Esophagus muscularis mucosa (tissue), 4 donors: ENCODE data around the gene AGO1. TPM values are rescaled to one million over a fixed set of nuclear protein-coding genes. Genes with fewer than 3 reads are reported as not detected.
"Not testable (repeated sequence)": the region's sequence is repeated elsewhere in the genome, so short reads cannot be mapped to it uniquely, and the experiment has no call there.

Experiments used
- DNase-seq: peaks from one replicate; pipeline ENCODE4 v3.0.0-alpha.2; 2017; ENCODE audit errors: extremely low spot score
- H3K27ac ChIP-seq, 4 donors: fragments of 200-600 bp; sonication (generic); replicated peaks in 1 of 4; 1 replicate in 3 of 4; 2 replicates in 1 of 4; pipeline ENCODE4 v1.5.1; 2016 to 2019; ENCODE audit warnings: mild to moderate bottlenecking in 1 of 4
- H3K27me3 ChIP-seq, 4 donors: fragments of 200-600 bp; sonication (generic); one replicate each; pipeline versions ENCODE4 v1.5.1 to v1.6.0; 2016 to 2019
- H3K36me3 ChIP-seq, 4 donors: fragments of 200-600 bp; sonication (generic); one replicate each; pipeline ENCODE4 v1.5.1; 2016 to 2019
- H3K4me1 ChIP-seq, 4 donors: fragments of 200-600 bp; sonication (generic); one replicate each; pipeline ENCODE4 v1.5.1; 2016 to 2019
- H3K4me3 ChIP-seq, 4 donors: fragments of 200-600 bp; sonication (generic); 1 replicate in 2 of 4; 2 replicates in 2 of 4; pipeline ENCODE4 v1.5.1; 2016 to 2019; ENCODE audit warnings: mild to moderate bottlenecking in 4 of 4, moderate library complexity in 1 of 4
- H3K9me3 ChIP-seq, 4 donors: fragments of 200-600 bp; sonication (generic); 1 replicate in 3 of 4; 2 replicates in 1 of 4; pipeline ENCODE4 v1.5.1; 2016 to 2019
- EP300 ChIP-seq: sonication (generic); formaldehyde crosslinking; IDR thresholded peaks from one replicate; pipeline ENCODE4 v1.6.1; 2017; ENCODE audit warnings: antibody characterized with exemption
- POLR2A ChIP-seq: fragments of 450-650 bp; IDR thresholded peaks from one replicate; pipeline ENCODE4 v1.6.1; 2017; ENCODE audit warnings: antibody characterized with exemption, moderate library complexity, mild to moderate bottlenecking, low read depth
- POLR2AphosphoS5 ChIP-seq, 2 donors: sonication (generic); formaldehyde crosslinking; IDR thresholded peaks; one replicate each; pipeline ENCODE4 v1.6.1; 2017; ENCODE audit warnings: antibody characterized with exemption in 2 of 2
- WGBS: methylation state at CpG from one replicate; pipeline ENCODE4 v1.1.5; 2018; 5-methylcytosine and 5-hydroxymethylcytosine counted together
- intact Hi-C: fragments of 100-400 bp; cut with DNase I; formaldehyde crosslinking; loops from one replicate; pipeline ENCODE4 v1.15.1; 2023
- total RNA-seq, 4 donors: library from RNA; depleted of rRNA; stranded (reverse); fragments of >200 nt; gene quantifications; one replicate each; pipeline versions ENCODE4 v1.1.0 to v1.2.1, GENCODE V29; 2016
- TF ChIP-seq, protein P1 (sequence below), 3 experiments: fragments of 200-600 bp in 2 of 3; fragments of 450-650 bp in 1 of 3; sonication (generic) in 2 of 3; IDR thresholded peaks; one replicate each; pipeline ENCODE4 v1.5.1; 2017 to 2019; ENCODE audit warnings: antibody characterized with exemption in 3 of 3, mild to moderate bottlenecking in 2 of 3, moderate library complexity in 1 of 3

Gene AGO1
- total RNA-seq, 4 donors from 2014 or later: 16.2 to 32.6 (median 24.4) TPM

DNA sequence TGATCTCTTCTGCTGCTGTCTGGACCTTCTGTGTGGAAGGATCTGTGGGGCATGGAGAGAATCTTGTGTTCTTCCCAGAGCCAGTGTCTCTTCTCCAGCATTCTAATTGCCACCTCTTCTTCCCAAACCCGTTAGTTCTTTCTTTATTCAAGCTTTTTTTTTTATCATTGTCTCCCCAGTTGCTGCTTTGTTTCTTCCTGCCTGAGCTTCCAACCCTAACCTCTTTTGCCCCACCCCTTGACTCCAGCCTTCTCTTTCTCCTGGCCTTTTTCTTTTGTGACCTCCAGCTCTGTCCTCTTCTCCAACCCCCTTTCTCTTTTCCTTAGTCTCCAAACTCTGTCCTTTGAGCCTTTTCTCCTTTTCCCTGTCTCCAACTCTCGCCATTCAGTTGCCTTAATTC lies 4.5 kb downstream of the AGO1 start:
- intact Hi-C loops: no loop called here
- WGBS: 82% methylated on average over 2 of the region's 2 CpGs

DNA sequence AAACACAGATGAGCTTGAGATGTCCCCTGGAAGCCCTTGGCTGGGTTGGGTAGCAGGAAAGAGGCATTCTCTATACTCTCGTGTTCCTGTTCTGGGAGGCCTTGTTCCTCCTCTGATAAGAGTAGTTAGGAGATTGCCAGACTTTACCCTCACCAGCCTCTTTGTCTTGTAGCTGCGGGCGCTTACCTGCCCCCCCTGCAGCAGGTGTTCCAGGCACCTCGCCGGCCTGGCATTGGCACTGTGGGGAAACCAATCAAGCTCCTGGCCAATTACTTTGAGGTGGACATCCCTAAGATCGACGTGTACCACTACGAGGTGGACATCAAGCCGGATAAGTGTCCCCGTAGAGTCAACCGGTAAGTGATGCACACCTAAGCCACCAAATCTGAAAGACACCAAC lies 5.2 kb downstream of the AGO1 start:
- 89% methylated on average over 10 of the region's 11 CpGs for WGBS
- Histone ChIP-seq H3K27me3 (no peaks in the 10 kb centered on the region), H3K4me3 (no peak overlapping the region), H3K27ac (no peak overlapping the region), H3K36me3 (peaks cover 23 to 52% (median 38%) of the 10 kb centered on the region in 4 donors), H3K4me1 (peaks cover 26 to 40% (median 36%) of the 10 kb centered on the region in 4 donors), H3K9me3 (no peaks in the 10 kb centered on the region)
- DNase-seq: no peak
- intact Hi-C loops: no loop called here
- TF ChIP-seq POLR2AphosphoS5 (IDR thresholded peaks at IDR 0.05) (no peak), POLR2A (no peak), EP300 (no peak)
- TF ChIP-seq, protein P1, sequence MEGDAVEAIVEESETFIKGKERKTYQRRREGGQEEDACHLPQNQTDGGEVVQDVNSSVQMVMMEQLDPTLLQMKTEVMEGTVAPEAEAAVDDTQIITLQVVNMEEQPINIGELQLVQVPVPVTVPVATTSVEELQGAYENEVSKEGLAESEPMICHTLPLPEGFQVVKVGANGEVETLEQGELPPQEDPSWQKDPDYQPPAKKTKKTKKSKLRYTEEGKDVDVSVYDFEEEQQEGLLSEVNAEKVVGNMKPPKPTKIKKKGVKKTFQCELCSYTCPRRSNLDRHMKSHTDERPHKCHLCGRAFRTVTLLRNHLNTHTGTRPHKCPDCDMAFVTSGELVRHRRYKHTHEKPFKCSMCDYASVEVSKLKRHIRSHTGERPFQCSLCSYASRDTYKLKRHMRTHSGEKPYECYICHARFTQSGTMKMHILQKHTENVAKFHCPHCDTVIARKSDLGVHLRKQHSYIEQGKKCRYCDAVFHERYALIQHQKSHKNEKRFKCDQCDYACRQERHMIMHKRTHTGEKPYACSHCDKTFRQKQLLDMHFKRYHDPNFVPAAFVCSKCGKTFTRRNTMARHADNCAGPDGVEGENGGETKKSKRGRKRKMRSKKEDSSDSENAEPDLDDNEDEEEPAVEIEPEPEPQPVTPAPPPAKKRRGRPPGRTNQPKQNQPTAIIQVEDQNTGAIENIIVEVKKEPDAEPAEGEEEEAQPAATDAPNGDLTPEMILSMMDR (IDR thresholded peaks at IDR 0.05): no peak

More for the DNA sequence above, 4.5 kb downstream of the AGO1 start:
- Histone ChIP-seq H3K4me1 (peaks cover 29 to 44% (median 40%) of the 10 kb centered on the region in 4 donors), H3K27me3 (no peaks in the 10 kb centered on the region), H3K27ac (no peak overlapping the region), H3K9me3 (no peaks in the 10 kb centered on the region), H3K4me3 (no peak overlapping the region), H3K36me3 (peaks cover 16 to 45% (median 30%) of the 10 kb centered on the region in 4 donors)
- no peak for TF ChIP-seq POLR2A
- TF ChIP-seq, protein P1 (IDR thresholded peaks at IDR 0.05): no peak
- TF ChIP-seq POLR2AphosphoS5 (IDR thresholded peaks at IDR 0.05): no peak
- TF ChIP-seq EP300: no peak
- DNase-seq: no peak

DNA sequence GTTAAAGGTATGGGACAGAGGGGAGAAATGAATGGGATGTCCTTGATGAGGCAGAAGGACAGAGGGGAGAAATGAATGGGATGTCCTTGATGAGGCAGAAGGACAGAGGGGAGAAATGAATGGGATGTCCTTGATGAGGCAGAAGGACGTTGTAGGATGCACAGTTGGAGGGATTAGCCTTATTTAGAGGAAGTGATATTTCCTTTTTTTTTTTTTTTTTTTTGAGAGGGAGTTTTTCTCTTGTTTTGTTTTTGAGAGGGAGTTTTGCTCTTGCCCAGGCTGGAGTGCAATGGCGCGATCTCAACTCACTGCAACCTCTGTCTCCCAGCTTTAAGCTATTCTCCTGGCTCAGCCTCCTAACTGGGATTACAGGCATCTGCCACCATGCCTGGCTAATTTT lies 6.0 kb downstream of the AGO1 start:
- intact Hi-C loops, DNase-seq, H3K4me3 ChIP-seq, H3K9me3 ChIP-seq, H3K27ac ChIP-seq, H3K27me3 ChIP-seq: not testable (repeated sequence)
- peaks cover 30 to 59% (median 45%) of the 10 kb centered on the region in 4 donors for H3K36me3 ChIP-seq
- 77% methylated on average over 3 of the region's 3 CpGs for whole genome bisulfite sequencing
- peaks cover 25 to 35% (median 32%) of the 10 kb centered on the region in 4 donors for H3K4me1 ChIP-seq

DNA sequence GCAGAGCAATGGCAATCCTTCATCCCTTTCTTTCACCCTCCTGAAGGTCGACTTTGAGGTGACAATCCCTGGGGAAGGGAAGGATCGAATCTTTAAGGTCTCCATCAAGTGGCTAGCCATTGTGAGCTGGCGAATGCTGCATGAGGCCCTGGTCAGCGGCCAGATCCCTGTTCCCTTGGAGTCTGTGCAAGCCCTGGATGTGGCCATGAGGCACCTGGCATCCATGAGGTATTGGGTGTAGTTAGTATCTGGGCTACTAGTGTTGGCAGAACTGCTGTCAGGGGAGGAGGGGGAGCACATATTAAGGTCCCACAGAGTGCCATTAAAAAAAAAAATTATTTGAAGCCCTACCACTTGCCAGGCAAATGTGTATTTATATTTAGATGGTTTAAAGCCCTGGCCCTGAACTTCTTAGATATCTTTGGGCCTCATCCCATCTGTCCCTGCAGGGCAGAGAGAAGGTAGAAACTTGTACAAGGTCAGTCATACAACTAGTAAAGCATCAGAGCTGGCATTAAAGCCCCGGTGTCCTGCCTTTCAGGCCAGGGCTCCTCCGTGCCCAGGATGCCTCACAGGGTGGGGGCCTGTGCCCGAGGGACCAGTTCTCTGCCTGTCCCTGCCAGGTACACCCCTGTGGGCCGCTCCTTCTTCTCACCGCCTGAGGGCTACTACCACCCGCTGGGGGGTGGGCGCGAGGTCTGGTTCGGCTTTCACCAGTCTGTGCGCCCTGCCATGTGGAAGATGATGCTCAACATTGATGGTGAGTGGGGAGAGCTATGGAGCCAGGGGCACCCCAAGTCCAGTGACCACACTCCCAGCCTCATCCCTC lies 10.3 kb downstream of the AGO1 start:
- WGBS: 93% methylated on average over 10 of the region's 14 CpGs
- peaks cover 64 to 100% (median 84%) of the 10 kb centered on the region in 4 donors for H3K36me3 ChIP-seq
- intact Hi-C loops: no loop called here
- TF ChIP-seq EP300 (no peak), POLR2A (no peak), POLR2AphosphoS5 (IDR thresholded peaks at IDR 0.05) (no peak)
- TF ChIP-seq, protein P1 (IDR thresholded peaks at IDR 0.05): no peak
- no peaks in the 10 kb centered on the region for H3K4me1 ChIP-seq
- H3K27me3 ChIP-seq: no peaks in the 10 kb centered on the region
- no peak overlapping the region for H3K4me3 ChIP-seq
- DNase-seq: no peak
- no peak overlapping the region for H3K27ac ChIP-seq
- no peaks in the 10 kb centered on the region for H3K9me3 ChIP-seq

DNA sequence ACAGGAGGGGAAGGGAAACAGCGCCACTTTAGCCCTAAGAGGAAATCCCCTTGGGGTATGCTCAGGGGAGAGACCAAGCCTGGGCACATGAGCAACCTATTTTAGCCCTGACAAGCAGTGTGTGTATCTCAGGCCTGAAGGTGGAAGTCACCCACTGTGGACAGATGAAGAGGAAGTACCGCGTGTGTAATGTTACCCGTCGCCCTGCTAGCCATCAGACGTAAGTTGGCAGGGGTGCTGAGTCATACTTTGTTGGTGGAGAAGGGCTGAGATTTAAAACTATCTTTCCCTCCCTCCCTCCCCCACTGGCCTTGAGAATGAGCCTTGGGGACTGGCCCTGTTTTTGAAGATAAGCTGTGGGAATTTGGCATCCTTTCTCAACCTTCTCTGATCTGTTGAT lies 11.2 kb downstream of the AGO1 start:
- no peaks in the 10 kb centered on the region for H3K27me3 ChIP-seq
- WGBS: 93% methylated on average over 3 of the region's 6 CpGs
- intact Hi-C loops: no loop called here
- no peaks in the 10 kb centered on the region for H3K9me3 ChIP-seq
- DNase-seq: no peak
- TF ChIP-seq POLR2A (no peak), EP300 (no peak), POLR2AphosphoS5 (IDR thresholded peaks at IDR 0.05) (no peak)
- TF ChIP-seq, protein P1 (IDR thresholded peaks at IDR 0.05): no peak
- no peak overlapping the region for H3K4me3 ChIP-seq
- no peaks in the 10 kb centered on the region for H3K4me1 ChIP-seq
- H3K27ac ChIP-seq: no peak overlapping the region
- H3K36me3 ChIP-seq: peaks cover 61 to 100% (median 85%) of the 10 kb centered on the region in 4 donors
